Panc1 (cell line): ENCODE results near the gene CAMKMT.

Source experiments
- POLR2AphosphoS5 ChIP-seq: IDR thresholded peaks from 2 replicates; pipeline ENCODE4 v1.6.1; 2012; ENCODE audit warnings: mild to moderate bottlenecking, low read depth, low read length, moderate library complexity
- SIN3A ChIP-seq: IDR thresholded peaks from 2 replicates; pipeline ENCODE4 v1.6.1; 2012; ENCODE audit warnings: low read depth, mild to moderate bottlenecking, low read length, moderate library complexity, borderline replicate concordance; ENCODE audit not compliant: insufficient read depth
- TCF7L2 ChIP-seq: IDR thresholded peaks from 2 replicates; pipeline ENCODE4 v1.6.1; 2011; ENCODE audit warnings: mild to moderate bottlenecking, low read depth, low read length, inconsistent platforms
- TF ChIP-seq, protein P1 (sequence below), 2 experiments: IDR thresholded peaks; 2 replicates each; pipeline ENCODE4 v1.6.1; 2011 to 2012; ENCODE audit warnings: low read depth in 2 of 2, control low read depth in 1 of 2, low read length in 1 of 2, mild to moderate bottlenecking in 1 of 2, moderate library complexity in 1 of 2; ENCODE audit not compliant: insufficient read depth in 1 of 2
- TF ChIP-seq, protein P2 (sequence below): fragments of 450-650 bp; IDR thresholded peaks from 2 replicates; pipeline ENCODE4 v1.5.1; 2017; ENCODE audit warnings: mild to moderate bottlenecking

DNA sequence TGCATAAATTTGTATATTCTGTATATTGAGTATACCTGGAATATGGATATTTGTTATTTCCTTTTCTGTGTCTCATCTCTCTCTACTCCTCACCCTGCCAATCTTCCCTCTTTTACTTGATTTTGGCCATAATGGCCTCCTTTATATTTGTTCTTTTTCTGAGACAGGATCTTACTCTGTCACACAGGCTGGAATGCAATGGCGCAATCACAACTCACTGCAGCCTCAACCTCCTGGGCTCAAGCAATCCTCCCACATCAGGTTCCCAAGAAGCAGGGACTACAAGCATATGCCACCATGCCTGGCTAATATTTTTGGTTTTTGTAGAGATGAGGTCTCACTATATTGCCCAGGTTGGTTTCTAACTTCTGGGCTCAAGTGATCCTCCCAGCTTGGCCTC lies 30.9 kb upstream of the CAMKMT start:
- TF ChIP-seq, protein P1, sequence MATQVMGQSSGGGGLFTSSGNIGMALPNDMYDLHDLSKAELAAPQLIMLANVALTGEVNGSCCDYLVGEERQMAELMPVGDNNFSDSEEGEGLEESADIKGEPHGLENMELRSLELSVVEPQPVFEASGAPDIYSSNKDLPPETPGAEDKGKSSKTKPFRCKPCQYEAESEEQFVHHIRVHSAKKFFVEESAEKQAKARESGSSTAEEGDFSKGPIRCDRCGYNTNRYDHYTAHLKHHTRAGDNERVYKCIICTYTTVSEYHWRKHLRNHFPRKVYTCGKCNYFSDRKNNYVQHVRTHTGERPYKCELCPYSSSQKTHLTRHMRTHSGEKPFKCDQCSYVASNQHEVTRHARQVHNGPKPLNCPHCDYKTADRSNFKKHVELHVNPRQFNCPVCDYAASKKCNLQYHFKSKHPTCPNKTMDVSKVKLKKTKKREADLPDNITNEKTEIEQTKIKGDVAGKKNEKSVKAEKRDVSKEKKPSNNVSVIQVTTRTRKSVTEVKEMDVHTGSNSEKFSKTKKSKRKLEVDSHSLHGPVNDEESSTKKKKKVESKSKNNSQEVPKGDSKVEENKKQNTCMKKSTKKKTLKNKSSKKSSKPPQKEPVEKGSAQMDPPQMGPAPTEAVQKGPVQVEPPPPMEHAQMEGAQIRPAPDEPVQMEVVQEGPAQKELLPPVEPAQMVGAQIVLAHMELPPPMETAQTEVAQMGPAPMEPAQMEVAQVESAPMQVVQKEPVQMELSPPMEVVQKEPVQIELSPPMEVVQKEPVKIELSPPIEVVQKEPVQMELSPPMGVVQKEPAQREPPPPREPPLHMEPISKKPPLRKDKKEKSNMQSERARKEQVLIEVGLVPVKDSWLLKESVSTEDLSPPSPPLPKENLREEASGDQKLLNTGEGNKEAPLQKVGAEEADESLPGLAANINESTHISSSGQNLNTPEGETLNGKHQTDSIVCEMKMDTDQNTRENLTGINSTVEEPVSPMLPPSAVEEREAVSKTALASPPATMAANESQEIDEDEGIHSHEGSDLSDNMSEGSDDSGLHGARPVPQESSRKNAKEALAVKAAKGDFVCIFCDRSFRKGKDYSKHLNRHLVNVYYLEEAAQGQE (IDR thresholded peaks at IDR 0.05; ENCODE audit: insufficient read depth in 1 of 2, low read depth in 2 of 2, low read length in 1 of 2), result no peak
- TF ChIP-seq, protein P2, sequence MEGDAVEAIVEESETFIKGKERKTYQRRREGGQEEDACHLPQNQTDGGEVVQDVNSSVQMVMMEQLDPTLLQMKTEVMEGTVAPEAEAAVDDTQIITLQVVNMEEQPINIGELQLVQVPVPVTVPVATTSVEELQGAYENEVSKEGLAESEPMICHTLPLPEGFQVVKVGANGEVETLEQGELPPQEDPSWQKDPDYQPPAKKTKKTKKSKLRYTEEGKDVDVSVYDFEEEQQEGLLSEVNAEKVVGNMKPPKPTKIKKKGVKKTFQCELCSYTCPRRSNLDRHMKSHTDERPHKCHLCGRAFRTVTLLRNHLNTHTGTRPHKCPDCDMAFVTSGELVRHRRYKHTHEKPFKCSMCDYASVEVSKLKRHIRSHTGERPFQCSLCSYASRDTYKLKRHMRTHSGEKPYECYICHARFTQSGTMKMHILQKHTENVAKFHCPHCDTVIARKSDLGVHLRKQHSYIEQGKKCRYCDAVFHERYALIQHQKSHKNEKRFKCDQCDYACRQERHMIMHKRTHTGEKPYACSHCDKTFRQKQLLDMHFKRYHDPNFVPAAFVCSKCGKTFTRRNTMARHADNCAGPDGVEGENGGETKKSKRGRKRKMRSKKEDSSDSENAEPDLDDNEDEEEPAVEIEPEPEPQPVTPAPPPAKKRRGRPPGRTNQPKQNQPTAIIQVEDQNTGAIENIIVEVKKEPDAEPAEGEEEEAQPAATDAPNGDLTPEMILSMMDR, result no peak
- no peak for TF ChIP-seq POLR2AphosphoS5
- TF ChIP-seq TCF7L2, result no peak
- no peak for TF ChIP-seq SIN3A
